Measurements from ENCODE around the gene DCP1B. TPM values are rescaled to one million over a fixed set of nuclear protein-coding genes. Genes with fewer than 3 reads are reported as not detected.

The DCP1B gene
- total and polyA plus RNA-seq, 2 experiments from 2014 or later: 13.4 to 20.9 TPM

- TF ChIP-seq EZH2phosphoT487 (IDR thresholded peaks at IDR 0.05; ENCODE audit: low read depth, severe bottlenecking, unreplicated experiment) (no peak), CTCF (IDR thresholded peaks at IDR 0.05; ENCODE audit: poor library complexity) (no peak), EZH2 (IDR thresholded peaks at IDR 0.05; ENCODE audit: borderline replicate concordance) (no peak)
- Histone ChIP-seq H3K9me3 (ENCODE audit: low read depth) (no peaks in the 10 kb centered on the region), H3K36me3 (replicated peaks; ENCODE audit: insufficient read depth, low read depth) (no peaks in the 10 kb centered on the region), H3K4me1 (ENCODE audit: insufficient read depth) (peaks cover 14% of the 10 kb centered on the region), H3K9me2 (replicated peaks; ENCODE audit: insufficient read depth) (no peaks in the 10 kb centered on the region), H3K4me2 (no peak overlapping the region), H3K27me3 (no peaks in the 10 kb centered on the region), H3K27ac (peak overlapping the region; percentile 34), H2AFZ (no peak overlapping the region), H4K20me1 (ENCODE audit: insufficient read depth, poor library complexity, severe bottlenecking) (no peaks in the 10 kb centered on the region), H3K79me2 (no peaks in the 10 kb centered on the region), H3K4me3 (no peak overlapping the region)
- 77% methylated on average over 3 of the region's 3 CpGs for WGBS (ENCODE audit: low lambda C conversion rate, missing lambda C conversion rate)
- DNase-seq (ENCODE audit: low spot score): no peak
Measured at GRCh38 chr12:2013086-2013485, 8.8 kb upstream of the DCP1B start.

GRCh38 chr12:2011643-2012607 lies 7.7 kb upstream of the DCP1B start:
- Histone ChIP-seq H3K27me3 (no peaks in the 10 kb centered on the region), H3K4me1 (ENCODE audit: insufficient read depth) (peaks cover 14% of the 10 kb centered on the region), H4K20me1 (ENCODE audit: insufficient read depth, poor library complexity, severe bottlenecking) (no peaks in the 10 kb centered on the region), H3K36me3 (replicated peaks; ENCODE audit: insufficient read depth, low read depth) (no peaks in the 10 kb centered on the region), H3K27ac (no peak overlapping the region), H3K4me2 (no peak overlapping the region), H2AFZ (no peak overlapping the region), H3K79me2 (no peaks in the 10 kb centered on the region), H3K4me3 (no peak overlapping the region), H3K9me2 (replicated peaks; ENCODE audit: insufficient read depth) (no peaks in the 10 kb centered on the region), H3K9me3 (ENCODE audit: low read depth) (no peaks in the 10 kb centered on the region)
- WGBS (ENCODE audit: low lambda C conversion rate, missing lambda C conversion rate): 62% methylated on average over 7 of the region's 7 CpGs
- no peak for TF ChIP-seq CTCF (IDR thresholded peaks at IDR 0.05; ENCODE audit: poor library complexity)
- no peak for TF ChIP-seq EZH2phosphoT487 (IDR thresholded peaks at IDR 0.05; ENCODE audit: low read depth, severe bottlenecking, unreplicated experiment)
- no peak for TF ChIP-seq EZH2 (IDR thresholded peaks at IDR 0.05; ENCODE audit: borderline replicate concordance)
- DNase-seq (ENCODE audit: low spot score): no peak

- H3K27ac ChIP-seq: no peak overlapping the region
- no peak overlapping the region for H3K4me3 ChIP-seq
- H3K9me2 ChIP-seq (replicated peaks; ENCODE audit: insufficient read depth): no peaks in the 10 kb centered on the region
- DNase-seq (ENCODE audit: low spot score): no peak
- H3K79me2 ChIP-seq: no peaks in the 10 kb centered on the region
- TF ChIP-seq EZH2phosphoT487 (IDR thresholded peaks at IDR 0.05; ENCODE audit: low read depth, severe bottlenecking, unreplicated experiment) (no peak), EZH2 (IDR thresholded peaks at IDR 0.05; ENCODE audit: borderline replicate concordance) (no peak), CTCF (IDR thresholded peaks at IDR 0.05; ENCODE audit: poor library complexity) (no peak)
- no peaks in the 10 kb centered on the region for H4K20me1 ChIP-seq (ENCODE audit: insufficient read depth, poor library complexity, severe bottlenecking)
- no peak overlapping the region for H3K4me2 ChIP-seq
- H2AFZ ChIP-seq: no peak overlapping the region
- H3K27me3 ChIP-seq: no peaks in the 10 kb centered on the region
- peaks cover 14% of the 10 kb centered on the region for H3K4me1 ChIP-seq (ENCODE audit: insufficient read depth)
- H3K9me3 ChIP-seq (ENCODE audit: low read depth): no peaks in the 10 kb centered on the region
- WGBS (ENCODE audit: low lambda C conversion rate, missing lambda C conversion rate): 50% methylated on average over 1 of the region's 1 CpG
- H3K36me3 ChIP-seq (replicated peaks; ENCODE audit: insufficient read depth, low read depth): no peaks in the 10 kb centered on the region
Measured at GRCh38 chr12:2009623-2010022, 5.4 kb upstream of the DCP1B start.

All from hepatocyte (in vitro differentiated cells).